ENCODE measurements around the gene FLNB.
"Not testable (repeated sequence)": the region's sequence is repeated elsewhere in the genome, so short reads cannot be mapped to it uniquely, and the experiment has no call there.

Gene FLNB

GRCh38 chr3:58034738-58035523 lies 26.7 kb downstream of the FLNB start:
- DNase-seq = no peak

DNA sequence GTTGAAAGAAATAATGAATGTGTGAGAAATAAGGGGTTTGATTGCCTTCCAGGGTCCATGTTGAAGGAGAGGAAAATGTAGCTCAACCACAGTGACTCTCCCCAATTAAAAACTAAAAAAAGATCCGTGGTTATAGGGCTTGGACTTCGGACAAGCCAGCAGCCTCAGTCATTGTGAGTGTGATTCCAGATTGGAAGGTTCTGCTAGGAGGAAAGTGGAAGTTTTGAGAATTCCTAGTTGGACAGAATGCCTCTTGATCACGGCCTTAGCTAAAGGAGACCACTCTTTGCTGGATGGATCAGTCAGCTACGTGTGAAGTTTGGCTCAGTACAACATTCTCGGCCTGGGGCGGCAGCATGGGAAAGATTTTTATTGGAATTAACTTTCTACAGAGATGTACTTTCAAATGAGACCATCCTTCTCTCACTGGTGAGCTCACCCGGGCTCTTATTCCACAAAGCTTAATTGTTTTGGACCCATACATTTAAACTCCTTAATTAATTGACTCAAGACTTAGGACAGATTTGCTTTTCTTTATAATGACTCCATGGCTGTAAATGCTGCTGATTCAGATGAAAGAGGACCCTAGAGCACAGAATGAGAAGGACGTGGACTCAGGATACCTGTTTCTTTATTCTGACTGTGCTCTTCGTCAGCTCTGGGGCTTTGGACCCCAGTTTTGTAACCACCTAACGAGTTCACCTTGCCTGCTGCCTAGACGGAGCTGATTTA lies 27.5 kb downstream of the FLNB start:
- DNase-seq = no peak

DNA sequence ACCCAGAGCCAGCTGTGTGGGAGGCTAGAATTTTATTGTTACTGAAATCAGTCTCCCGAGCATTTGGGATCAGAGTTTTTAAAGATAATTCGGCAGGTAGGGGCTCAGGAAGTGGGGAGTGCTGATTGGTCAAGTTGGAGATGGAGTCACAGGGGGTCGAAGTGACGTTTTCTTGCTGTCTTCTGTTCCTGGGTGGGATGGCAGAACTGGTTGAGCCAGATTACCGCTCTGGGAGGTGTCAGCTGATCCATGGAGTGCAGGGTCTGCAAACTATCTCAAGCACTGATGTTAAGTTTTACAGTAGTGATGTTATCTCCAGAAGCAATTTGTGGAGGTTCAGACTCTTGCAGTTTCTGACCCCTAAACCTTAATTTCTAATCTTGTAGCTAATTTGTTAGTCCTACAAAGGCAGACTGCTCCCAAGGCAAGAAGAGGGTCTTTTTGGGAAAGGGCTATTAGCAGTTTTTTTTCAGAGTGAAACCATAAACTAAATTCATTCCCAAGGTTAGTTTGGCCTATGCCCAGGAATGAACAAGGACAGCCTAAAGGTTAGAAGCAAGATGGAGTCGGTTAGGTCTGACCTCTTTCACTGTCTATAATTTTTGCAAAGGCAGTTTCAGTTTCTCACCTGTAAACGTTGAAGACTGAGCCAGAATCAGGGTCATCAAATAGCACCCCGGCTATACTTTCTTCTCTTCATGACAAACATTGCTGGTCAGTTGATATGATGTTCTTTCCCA lies 28.2 kb downstream of the FLNB start:
- DNase-seq = no peak

DNA sequence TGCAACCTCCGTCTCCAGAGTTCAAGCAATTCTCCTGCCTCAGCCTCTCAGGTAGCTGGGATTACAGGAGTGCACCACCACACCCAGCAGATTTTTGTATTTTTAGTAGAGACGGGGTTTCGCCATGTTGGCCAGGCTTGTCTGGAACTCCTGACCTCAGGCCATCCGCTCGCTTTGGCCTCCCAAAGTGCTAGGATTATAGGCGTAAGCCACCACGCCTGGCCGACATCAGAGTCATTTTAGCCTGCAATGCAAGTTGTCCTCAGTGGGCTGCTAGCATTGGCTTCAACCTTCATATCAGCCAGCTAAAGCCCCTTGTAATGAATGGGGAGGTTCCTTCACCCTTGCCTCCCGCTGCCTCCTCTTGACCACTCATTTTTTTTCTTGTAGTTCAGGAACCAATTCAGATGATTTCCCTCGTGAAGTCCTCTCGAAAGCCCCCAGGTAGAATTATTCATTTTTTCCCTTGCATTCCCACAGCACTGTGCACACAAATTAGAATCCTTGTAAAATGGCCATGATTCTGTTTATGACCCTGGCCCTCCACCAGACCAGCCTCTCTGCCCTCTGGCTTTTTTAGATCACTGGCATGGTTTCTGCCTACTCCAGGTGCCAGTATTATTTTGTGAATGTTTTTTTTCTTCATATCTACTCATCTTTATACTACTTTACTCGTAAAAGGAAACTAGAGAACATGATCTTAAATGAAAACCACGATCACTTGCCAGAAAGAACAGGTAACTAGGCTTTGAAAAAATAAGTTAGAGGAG lies 29.1 kb downstream of the FLNB start:
- no peak for DNase-seq

- DNase-seq = no peak
These were observed 30.6 kb downstream of the FLNB start for GRCh38 chr3:58038675-58039292.

GRCh38 chr3:58039601-58040000 lies 31.4 kb downstream of the FLNB start:
- no peak for DNase-seq

DNA sequence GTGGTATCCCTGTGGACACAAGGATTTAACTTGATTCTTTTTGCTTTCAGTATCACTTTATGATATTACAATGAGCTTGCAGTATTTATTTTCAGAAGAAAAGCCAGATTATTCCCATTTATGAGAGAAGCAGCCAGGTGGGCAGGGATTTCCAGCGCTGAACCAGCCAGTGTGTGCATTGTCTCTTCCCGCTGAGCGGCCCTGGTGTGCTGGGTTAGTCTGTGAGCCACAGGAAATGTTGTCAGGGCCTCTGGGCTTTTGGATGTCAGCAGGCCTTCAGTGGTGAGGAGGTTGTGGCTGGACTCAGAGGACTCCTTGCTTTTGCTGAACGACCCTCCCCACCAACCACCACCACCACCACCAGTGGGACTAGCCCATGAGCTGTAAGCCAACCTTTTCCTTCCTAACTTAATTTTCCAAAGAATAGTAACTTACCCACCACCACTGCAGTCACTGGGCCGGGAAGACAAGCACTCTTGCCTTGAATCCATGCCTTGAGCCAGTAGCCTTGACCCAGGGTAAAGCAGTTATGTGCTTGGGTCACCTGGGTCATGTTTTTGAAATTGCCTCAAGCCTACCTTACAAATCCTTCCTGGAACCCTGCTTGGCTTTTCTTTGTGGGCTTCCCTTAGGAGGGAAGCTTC lies 33.1 kb downstream of the FLNB start:
- DNase-seq = no peak

GRCh38 chr3:58041826-58042324 lies 33.7 kb downstream of the FLNB start:
- DNase-seq = no peak

DNA sequence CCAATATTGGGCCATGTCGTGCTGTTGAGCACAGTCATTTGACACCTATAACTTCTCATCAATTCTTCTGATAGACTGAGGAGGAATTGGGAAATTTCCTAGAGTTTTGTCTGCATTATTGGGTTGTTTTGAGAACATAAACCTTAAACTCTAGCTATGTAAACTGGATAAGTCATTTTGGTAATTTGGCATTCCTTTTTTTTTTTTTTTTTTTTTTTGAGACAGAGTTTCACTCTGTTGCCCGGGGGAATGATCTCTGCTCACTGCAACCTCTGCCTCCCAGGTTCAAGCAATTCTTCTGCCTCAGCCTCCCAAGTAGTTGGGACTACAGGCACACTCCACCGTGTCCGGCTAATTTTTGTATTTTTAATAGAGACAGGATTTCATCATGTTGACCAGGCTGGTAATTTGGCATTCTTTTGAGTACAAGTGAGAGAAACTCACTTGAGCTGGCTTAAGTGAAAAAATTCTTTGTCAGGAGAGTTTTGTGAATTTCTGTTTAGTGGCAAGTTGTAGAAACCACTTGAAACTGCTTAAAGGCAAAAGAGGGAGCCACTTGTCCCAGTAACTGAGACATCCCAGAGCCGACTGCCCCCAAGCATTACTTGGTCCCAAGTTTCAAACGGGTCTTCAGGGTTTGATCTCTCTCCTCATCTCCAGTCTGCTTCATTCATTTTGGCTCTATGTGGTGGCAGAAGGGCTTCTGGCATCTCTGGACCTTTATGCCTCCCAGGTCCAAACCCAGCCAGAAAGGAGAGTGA lies 34.9 kb downstream of the FLNB start:
- DNase-seq = no peak

- no peak for DNase-seq
These were observed 35.7 kb downstream of the FLNB start for GRCh38 chr3:58043933-58044332.

- no peak for DNase-seq
These were observed 36.7 kb downstream of the FLNB start for GRCh38 chr3:58044691-58045483.

- no peak for DNase-seq
These were observed 39.6 kb downstream of the FLNB start for GRCh38 chr3:58047826-58048225.

- DNase-seq = no peak
These were observed 40.1 kb downstream of the FLNB start for GRCh38 chr3:58048301-58048700.

DNA sequence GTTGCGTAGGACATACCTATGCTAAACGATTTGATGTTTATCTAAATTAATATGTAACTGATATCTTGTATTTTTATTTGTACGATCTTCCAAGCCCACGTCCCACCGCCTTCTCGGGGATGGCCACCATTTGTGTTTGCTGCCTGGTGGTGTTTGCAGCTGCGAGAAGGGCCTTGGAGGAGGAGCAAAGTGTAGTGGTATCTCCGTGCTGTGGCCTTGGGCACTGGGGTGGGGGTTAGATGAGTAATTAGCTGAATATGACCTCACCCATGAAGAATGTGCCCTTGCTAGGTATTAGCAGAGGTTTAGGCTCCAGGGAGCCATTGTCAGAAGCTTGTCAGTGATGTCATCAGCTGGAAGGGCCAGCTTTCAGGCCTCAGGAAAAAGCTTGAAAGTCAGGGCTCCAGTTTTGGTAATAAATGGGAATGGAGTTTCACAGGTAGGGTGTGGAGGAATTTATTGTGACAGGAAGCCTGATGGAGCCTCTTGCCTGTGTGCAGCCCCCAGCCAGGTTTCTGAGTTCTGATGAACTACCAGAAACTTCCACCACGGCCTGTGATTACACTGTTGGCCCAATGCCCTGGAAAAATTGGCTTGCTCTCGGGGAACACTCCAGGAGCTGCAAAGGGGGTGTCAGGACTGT lies 41.0 kb downstream of the FLNB start:
- no peak for DNase-seq

GRCh38 chr3:58051196-58051595 lies 43.0 kb downstream of the FLNB start:
- DNase-seq = no peak

- not testable (repeated sequence) for DNase-seq
These were observed 43.5 kb downstream of the FLNB start for GRCh38 chr3:58051658-58052261.

- DNase-seq = no peak
These were observed 44.4 kb downstream of the FLNB start for GRCh38 chr3:58052373-58053273.

DNA sequence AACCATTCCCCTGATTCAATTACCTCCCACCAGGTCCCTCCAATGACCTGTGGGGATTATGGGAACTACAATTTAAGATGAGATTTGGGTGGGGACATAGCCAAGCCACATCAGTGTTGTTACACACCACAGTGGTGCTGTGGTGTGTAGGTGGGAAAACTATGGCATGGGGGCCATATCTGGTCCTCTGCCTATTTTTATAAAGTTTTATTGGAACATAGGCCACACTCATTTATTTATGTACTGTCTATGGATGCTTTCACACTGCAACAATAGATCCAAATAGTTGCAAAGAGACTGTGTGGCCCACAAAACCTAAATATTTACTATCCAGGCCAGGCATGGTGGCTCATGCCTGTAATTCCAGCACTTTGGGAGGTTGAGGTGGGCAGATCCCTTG lies 46.4 kb downstream of the FLNB start:
- no peak for DNase-seq

All from NCI-H526 (cell line).